ENCODE data around the gene LRRC8E. TPM values are rescaled to one million over a fixed set of nuclear protein-coding genes. Genes with fewer than 3 reads are reported as not detected.

The LRRC8E gene
- total and polyA plus RNA-seq, 10 of the 15 experiments (the other 5 are each of a cell fraction or from before 2014, with no cell fraction given) = 0.04 to 0.32 (median 0.25) TPM; not detected in 7

GRCh38 chr19:7845390-7846154 is 42.7 kb upstream of the LRRC8E start:
- Histone ChIP-seq H3K4me3 (no peak overlapping the region), H3K4me1 (ENCODE audit: control insufficient read depth, insufficient read depth, low read length) (peaks cover 3% of the 10 kb centered on the region; the same call in 1 of the 2 replicates), H4K20me1 (ENCODE audit: control insufficient read depth, insufficient read depth) (no peaks in the 10 kb centered on the region), H3K27me3 (replicated peaks in 1 of 2; ENCODE audit: control insufficient read depth in 2 of 2, insufficient read depth in 2 of 2, low read length in 1 of 2) (no peaks in the 10 kb centered on the region), H3K9me3 (replicated peaks; ENCODE audit: control insufficient read depth, insufficient read depth, low read length) (no peaks in the 10 kb centered on the region; the same call in 2 of the 3 replicates), H3K27ac (ENCODE audit: control insufficient read depth, insufficient read depth) (no peak overlapping the region), H2AFZ (ENCODE audit: control insufficient read depth, low read depth, low read length) (no peak overlapping the region), H3K79me2 (ENCODE audit: control insufficient read depth, insufficient read depth, low read length) (no peaks in the 10 kb centered on the region), H3K36me3 (ENCODE audit: control insufficient read depth in 2 of 2, insufficient read depth in 2 of 2, low read length in 1 of 2) (no peaks in the 10 kb centered on the region), H3K4me2 (ENCODE audit: control insufficient read depth, insufficient read depth) (no peak overlapping the region), H3K9ac (ENCODE audit: control insufficient read depth, insufficient read depth, low read length) (no peak overlapping the region)
- DNase-seq (ENCODE audit: low read depth, low spot score) = no peak
- ChIA-PET CTCF (no interaction called here), RAD21 (ENCODE audit: unreplicated experiment) (no interaction called here), SMC1A (ENCODE audit: uncharacterized antibody, unreplicated experiment) (interaction anchor here (0.6 kb wide), 1 partner anchor 119 kb away, joined by 3 read pairs; no protein-coding TSS in a partner anchor), POLR2A (no interaction called here)
- WGBS (ENCODE audit: insufficient coverage, insufficient replicate concordance, low lambda C conversion rate, missing lambda C conversion rate) = 76% methylated on average over 20 of the region's 20 CpGs
- in situ Hi-C loops (cut with MboI) (no loop called here), intact Hi-C loops (cut with micrococcal nuclease; ENCODE audit: unreplicated experiment) (no loop called here)
- no peak for TF ChIP-seq ZNF207 (IDR thresholded peaks at IDR 0.05; ENCODE audit: borderline replicate concordance)
- no peak for TF ChIP-seq DPF2 (IDR thresholded peaks at IDR 0.05)
- no peak for TF ChIP-seq NRF1 (conservative IDR thresholded peaks at IDR 0.05; ENCODE audit: low read depth, low read length)
- TF ChIP-seq CUX1 (IDR thresholded peaks at IDR 0.05; ENCODE audit: insufficient replicate concordance, low read depth, low read length) = no peak
- no peak for TF ChIP-seq IKZF2 (IDR thresholded peaks at IDR 0.05)
- no peak for TF ChIP-seq CBX5 (IDR thresholded peaks at IDR 0.05; ENCODE audit: low read depth)
- no peak for TF ChIP-seq ETV6 (conservative IDR thresholded peaks at IDR 0.05 in 1 of 2, IDR thresholded peaks at IDR 0.05 in 1 of 2; ENCODE audit: borderline replicate concordance in 1 of 2, low read depth in 1 of 2)
- no peak for TF ChIP-seq STAT3 (IDR thresholded peaks at IDR 0.05; ENCODE audit: low read depth, low read length)
- no peak for TF ChIP-seq ZBTB4 (CRISPR knock-in tag; IDR thresholded peaks at IDR 0.05)
- no peak for TF ChIP-seq TAF1 (IDR thresholded peaks at IDR 0.05; ENCODE audit: borderline replicate concordance, low read depth, low read length)
- TF ChIP-seq POLR2AphosphoS5 (IDR thresholded peaks at IDR 0.05; ENCODE audit: low read length) = no peak
- no peak for TF ChIP-seq MTA3 (IDR thresholded peaks at IDR 0.05; ENCODE audit: borderline replicate concordance, low read length)
- no peak for TF ChIP-seq KDM1A (IDR thresholded peaks at IDR 0.05; ENCODE audit: borderline replicate concordance)
- TF ChIP-seq PAX8 (IDR thresholded peaks at IDR 0.05) = no peak
- no peak for TF ChIP-seq CHD2 (IDR thresholded peaks at IDR 0.05; ENCODE audit: borderline replicate concordance, low read depth, low read length)
- no peak for ATAC-seq
- no TSS peak for BruUV-seq (replicated peaks)
- no peak for FAIRE-seq
